ENCODE measurements around the gene PGLYRP2. TPM values are rescaled to one million over a fixed set of nuclear protein-coding genes. Genes with fewer than 3 reads are reported as not detected.
"Not testable (repeated sequence)": the region's sequence is repeated elsewhere in the genome, so short reads cannot be mapped to it uniquely, and the experiment has no call there.

PGLYRP2 gene
- total and polyA plus RNA-seq, 4 experiments from 2014 or later: 0.19 to 0.91 (median 0.42) TPM

GRCh38 chr19:15517778-15518177 lies 38.5 kb upstream of the PGLYRP2 start:
- H3K27me3 Mint-ChIP-seq: no peaks in the 10 kb centered on the region
- Histone ChIP-seq H3K9me3 (ENCODE audit: control insufficient read depth in 1 of 2, low read length in 2 of 2) (no peaks in the 10 kb centered on the region), H3K27ac (ENCODE audit: low read depth, low read length) (no peak overlapping the region), H3K4me1 (ENCODE audit: insufficient read depth, low read length) (peaks cover 19% of the 10 kb centered on the region), H3K4me3 (ENCODE audit: low read length in 2 of 2) (no peak overlapping the region), H3K36me3 (ENCODE audit: insufficient read depth, low read length) (no peaks in the 10 kb centered on the region), H3K27me3 (ENCODE audit: insufficient read depth, low read length) (no peaks in the 10 kb centered on the region)
- peaks cover 13 to 37% (median 22%) of the 10 kb centered on the region in 4 donors for H3K4me1 Mint-ChIP-seq
- intact Hi-C loops (cut with micrococcal nuclease): no loop called here
- CTCF ChIA-PET (ENCODE audit: partially characterized antibody): interaction anchor here (0.7 kb wide), 1 partner anchor 37 kb away, joined by 3 read pairs; no protein-coding TSS in a partner anchor
- DNase-seq: no peak
- H3K4me3 Mint-ChIP-seq: peak overlapping the region in 1 of 8 donors; percentile 54
- H3K9me3 Mint-ChIP-seq: peaks cover 0 to 18% (median 9%) of the 10 kb centered on the region in 8 donors
- POLR2A ChIA-PET (ENCODE audit: partially characterized antibody): no interaction called here
- H3K36me3 Mint-ChIP-seq: peaks cover 1 to 9% of the 10 kb centered on the region in 2 donors
- peak overlapping the region in 2 of 7 donors; percentile 31 to 64 for H3K27ac Mint-ChIP-seq

- Histone ChIP-seq H3K4me1 (ENCODE audit: insufficient read depth, low read length) (peaks cover 19% of the 10 kb centered on the region), H3K36me3 (ENCODE audit: insufficient read depth, low read length) (no peaks in the 10 kb centered on the region), H3K4me3 (ENCODE audit: low read length in 2 of 2) (no peak overlapping the region), H3K27ac (ENCODE audit: low read depth, low read length) (no peak overlapping the region), H3K27me3 (ENCODE audit: insufficient read depth, low read length) (no peaks in the 10 kb centered on the region), H3K9me3 (ENCODE audit: control insufficient read depth in 1 of 2, low read length in 2 of 2) (no peaks in the 10 kb centered on the region)
- no peak for DNase-seq
- intact Hi-C loops (cut with micrococcal nuclease): no loop called here
- peaks cover 1 to 9% of the 10 kb centered on the region in 2 donors for H3K36me3 Mint-ChIP-seq
- peaks cover 0 to 18% (median 9%) of the 10 kb centered on the region in 8 donors for H3K9me3 Mint-ChIP-seq
- H3K4me3 Mint-ChIP-seq: no peak overlapping the region
- CTCF ChIA-PET (ENCODE audit: partially characterized antibody): no interaction called here
- peak overlapping the region in 4 of 7 donors; percentile 46 to 77 (median 53) for H3K27ac Mint-ChIP-seq
- H3K4me1 Mint-ChIP-seq: peaks cover 13 to 37% (median 22%) of the 10 kb centered on the region in 4 donors
- POLR2A ChIA-PET (ENCODE audit: partially characterized antibody): no interaction called here
- H3K27me3 Mint-ChIP-seq: no peaks in the 10 kb centered on the region
Observed at GRCh38 chr19:15516363-15516762, 37.1 kb upstream of the PGLYRP2 start.

- ChIA-PET CTCF (ENCODE audit: partially characterized antibody) (interaction anchor here (1.0 to 2.0 kb wide), 5 partner anchors 36 to 96 kb away, joined by 4 to 8 read pairs (median 5); partner anchors contain the start of gene AKAP8L), POLR2A (ENCODE audit: partially characterized antibody) (interaction anchor here (0.6 to 4.1 kb wide), 12 partner anchors 12 to 321 kb away, joined by 3 to 36 read pairs (median 6); partner anchors contain the start of genes AKAP8, AKAP8L and RASAL3)
- H3K36me3 ChIP-seq (ENCODE audit: insufficient read depth, low read length); H3K27me3 Mint-ChIP-seq; H3K27me3 ChIP-seq (ENCODE audit: insufficient read depth, low read length); intact Hi-C loops (cut with micrococcal nuclease); DNase-seq; H3K9me3 ChIP-seq (ENCODE audit: control insufficient read depth in 1 of 2, low read length in 2 of 2); H3K36me3 Mint-ChIP-seq: not testable (repeated sequence)
- peak overlapping the region in 1 of 2 donors; percentile 6 for H3K4me3 ChIP-seq (ENCODE audit: low read length in 2 of 2)
- H3K4me1 Mint-ChIP-seq: peaks cover 14 to 41% (median 23%) of the 10 kb centered on the region in 4 donors
- H3K9me3 Mint-ChIP-seq: peaks cover 0 to 18% (median 9%) of the 10 kb centered on the region in 8 donors
- H3K4me1 ChIP-seq (ENCODE audit: insufficient read depth, low read length): peaks cover 19% of the 10 kb centered on the region
- peak overlapping the region in 7 of 8 donors; percentile 78 to 91 (median 81) for H3K4me3 Mint-ChIP-seq
- H3K27ac ChIP-seq (ENCODE audit: low read depth, low read length): peak overlapping the region; percentile 21
- peak overlapping the region; percentile 85 to 97 (median 96) for H3K27ac Mint-ChIP-seq
Observed at GRCh38 chr19:15515227-15515625, 35.9 kb upstream of the PGLYRP2 start.

DNA sequence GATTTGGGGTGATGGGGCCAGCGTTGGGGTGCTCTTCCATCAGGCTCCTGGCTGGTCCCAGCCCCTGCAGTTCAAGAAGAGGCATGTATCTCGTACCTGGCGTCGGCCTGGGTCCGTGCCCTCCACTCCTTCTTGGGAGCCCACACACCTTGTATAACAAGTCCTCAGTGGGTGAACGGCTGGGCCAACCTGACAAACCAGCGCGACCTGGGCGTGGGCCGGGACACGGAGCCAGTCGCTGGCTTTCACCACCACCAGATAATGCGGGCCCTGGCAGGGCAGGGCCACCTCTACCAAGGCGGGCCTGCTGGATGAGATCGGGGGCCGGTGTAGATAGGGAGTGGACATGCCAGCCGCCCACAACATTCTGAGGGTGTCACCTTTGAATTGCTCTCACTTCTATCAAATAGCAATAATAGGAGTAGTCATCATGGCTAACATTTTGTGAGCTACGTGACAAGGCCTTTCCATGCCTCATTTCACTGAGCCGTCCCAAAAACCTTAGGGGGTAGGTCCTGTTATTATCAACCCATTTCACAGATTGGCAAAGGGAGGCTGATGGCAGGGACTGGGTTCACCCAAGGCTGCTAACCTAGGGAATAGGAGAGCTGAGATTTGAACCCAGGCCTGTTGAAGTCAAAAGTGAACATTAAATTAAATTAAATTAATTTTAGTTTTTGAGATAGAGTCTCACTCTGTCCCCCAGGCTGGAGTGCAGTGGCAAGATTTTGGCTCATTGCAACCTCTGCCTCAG lies 32.5 kb upstream of the PGLYRP2 start:
- intact Hi-C loops (cut with micrococcal nuclease): loop anchor here (5.0 kb wide), 1 partner anchor 45 kb away; no protein-coding TSS in a partner anchor
- Mint-ChIP-seq H3K36me3 (peaks cover 1 to 5% of the 10 kb centered on the region in 2 donors), H3K9me3 (peaks cover 0 to 10% (median 5%) of the 10 kb centered on the region in 8 donors), H3K27ac (no peak overlapping the region), H3K4me3 (no peak overlapping the region), H3K4me1 (peaks cover 23 to 51% (median 29%) of the 10 kb centered on the region in 4 donors), H3K27me3 (peaks cover 1 to 3% of the 10 kb centered on the region in 2 donors)
- H3K27ac ChIP-seq (ENCODE audit: low read depth, low read length): no peak overlapping the region
- H3K9me3 ChIP-seq (ENCODE audit: control insufficient read depth in 1 of 2, low read length in 2 of 2): no peaks in the 10 kb centered on the region
- peaks cover 36% of the 10 kb centered on the region for H3K4me1 ChIP-seq (ENCODE audit: insufficient read depth, low read length)
- no peaks in the 10 kb centered on the region for H3K36me3 ChIP-seq (ENCODE audit: insufficient read depth, low read length)
- peaks cover 5% of the 10 kb centered on the region for H3K27me3 ChIP-seq (ENCODE audit: insufficient read depth, low read length)
- no peak overlapping the region for H3K4me3 ChIP-seq (ENCODE audit: low read length in 2 of 2)
- POLR2A ChIA-PET (ENCODE audit: partially characterized antibody): interaction anchor here (0.6 to 4.1 kb wide), 3 partner anchors 44 to 51 kb away, joined by 3 to 36 read pairs (median 11); partner anchors contain the start of gene RASAL3
- CTCF ChIA-PET (ENCODE audit: partially characterized antibody): interaction anchor here (1.7 kb wide), 1 partner anchor 93 kb away, joined by 3 read pairs; no protein-coding TSS in a partner anchor
- DNase-seq: no peak

GRCh38 chr19:15508035-15508710 lies 28.9 kb upstream of the PGLYRP2 start, which contains the start of gene CYP4F22:
Gene CYP4F22 (plus strand): TSS chr19:15508525. CDS start chr19:15525337, 16,812 bp downstream.
- H3K4me3 ChIP-seq (ENCODE audit: low read length in 2 of 2): peak within 1 kb of the TSS in 1 of 2 donors; percentile 41
- H3K27me3 Mint-ChIP-seq: peaks cover 1 to 3% of the 10 kb centered on the region in 2 donors
- H3K27ac Mint-ChIP-seq: peak within 1 kb of the TSS in 6 of 7 donors; percentile 5 to 78 (median 26)
- H3K4me3 Mint-ChIP-seq: peak within 1 kb of the TSS; percentile 84 to 88 (median 86)
- no peaks in the 10 kb centered on the region for H3K36me3 ChIP-seq (ENCODE audit: insufficient read depth, low read length)
- ChIA-PET POLR2A (ENCODE audit: partially characterized antibody) (interaction anchor here (1.2 kb wide), 1 partner anchor 43 kb away, joined by 3 read pairs; the partner anchor contains the start of gene RASAL3), CTCF (ENCODE audit: partially characterized antibody) (no interaction called here)
- DNase-seq: peak in 2 of 5 donors; percentile 15 to 25
- H3K27ac ChIP-seq (ENCODE audit: low read depth, low read length): no peak within 1 kb of the TSS
- H3K9me3 Mint-ChIP-seq: peaks cover 0 to 2% (median 0%) of the 10 kb centered on the region in 8 donors
- peaks cover 13 to 26% (median 18%) of the 10 kb centered on the region in 4 donors for H3K4me1 Mint-ChIP-seq
- no peaks in the 10 kb centered on the region for H3K36me3 Mint-ChIP-seq
- peaks cover 16% of the 10 kb centered on the region for H3K4me1 ChIP-seq (ENCODE audit: insufficient read depth, low read length)
- H3K27me3 ChIP-seq (ENCODE audit: insufficient read depth, low read length): peaks cover 5% of the 10 kb centered on the region
- intact Hi-C loops (cut with micrococcal nuclease): no loop called here
- H3K9me3 ChIP-seq (ENCODE audit: control insufficient read depth in 1 of 2, low read length in 2 of 2): no peaks in the 10 kb centered on the region

- H3K36me3 ChIP-seq (ENCODE audit: insufficient read depth, low read length): no peaks in the 10 kb centered on the region
- no peaks in the 10 kb centered on the region for H3K9me3 ChIP-seq (ENCODE audit: control insufficient read depth in 1 of 2, low read length in 2 of 2)
- Mint-ChIP-seq H3K36me3 (no peaks in the 10 kb centered on the region), H3K27me3 (peaks cover 1 to 3% of the 10 kb centered on the region in 2 donors), H3K4me3 (peak overlapping the region; percentile 36 to 85 (median 66)), H3K4me1 (peaks cover 13 to 26% (median 18%) of the 10 kb centered on the region in 4 donors), H3K9me3 (peaks cover 0 to 2% (median 0%) of the 10 kb centered on the region in 8 donors), H3K27ac (peak overlapping the region in 6 of 7 donors; percentile 5 to 78 (median 26))
- CTCF ChIA-PET (ENCODE audit: partially characterized antibody): interaction anchor here (0.8 to 1.1 kb wide), 2 partner anchors 40 to 48 kb away, joined by 3 read pairs; no protein-coding TSS in a partner anchor
- H3K27ac ChIP-seq (ENCODE audit: low read depth, low read length): no peak overlapping the region
- peaks cover 16% of the 10 kb centered on the region for H3K4me1 ChIP-seq (ENCODE audit: insufficient read depth, low read length)
- DNase-seq: no peak
- POLR2A ChIA-PET (ENCODE audit: partially characterized antibody): interaction anchor here (0.6 to 1.5 kb wide), 4 partner anchors 36 to 46 kb away, joined by 3 to 4 read pairs (median 3); partner anchors contain the start of gene RASAL3
- H3K27me3 ChIP-seq (ENCODE audit: insufficient read depth, low read length): peaks cover 5% of the 10 kb centered on the region
- intact Hi-C loops (cut with micrococcal nuclease): no loop called here
- no peak overlapping the region for H3K4me3 ChIP-seq (ENCODE audit: low read length in 2 of 2)
Observed at GRCh38 chr19:15507068-15508034, 28.1 kb upstream of the PGLYRP2 start.

Measured in CD4-positive, alpha-beta memory T cell (primary cell).